Fibroblast of skin of abdomen (primary cell): Measurements from ENCODE around the gene EEF2KMT.
"Not testable (repeated sequence)": the region's sequence is repeated elsewhere in the genome, so short reads cannot be mapped to it uniquely, and the experiment has no call there.

Experiments used
- DNase-seq: peaks from one replicate; pipeline ENCODE4 v3.0.0-alpha.2; 2013

The EEF2KMT gene

DNA sequence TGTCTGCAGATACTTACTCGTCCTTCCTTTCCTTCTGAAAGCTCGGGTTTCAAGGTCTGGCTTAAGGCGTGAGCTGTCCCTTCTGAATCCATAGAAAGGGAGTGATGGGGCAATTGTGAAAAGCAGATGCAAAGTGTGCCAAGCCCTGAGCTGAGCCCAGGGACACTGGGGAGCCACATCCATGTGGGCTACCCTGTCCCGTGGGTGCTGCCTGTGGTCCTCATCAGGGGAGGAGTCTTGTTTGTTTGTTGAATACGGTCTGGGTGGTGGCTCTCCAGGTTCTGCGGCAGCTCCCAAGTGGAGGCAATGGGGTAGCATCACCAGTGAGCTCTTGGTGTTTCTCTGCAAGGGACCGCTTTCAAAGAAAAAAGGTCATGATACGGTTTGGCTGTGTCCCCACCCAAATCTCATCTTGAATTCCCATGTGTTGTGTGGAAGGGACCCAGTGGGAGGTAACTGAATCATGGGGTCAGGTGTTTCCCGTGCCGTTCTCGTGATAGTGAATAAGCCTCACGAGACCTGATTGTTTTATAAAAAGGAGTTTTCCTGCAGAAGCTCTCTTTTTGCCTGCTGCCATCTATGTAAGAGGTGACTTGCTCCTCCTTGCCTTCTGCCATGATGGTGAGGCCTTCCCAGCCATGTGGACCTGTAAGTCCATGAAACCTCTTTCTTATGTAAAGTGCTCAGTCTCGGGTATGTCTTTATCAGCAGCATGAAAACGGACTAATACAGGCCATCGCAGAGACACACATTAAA, 27.0 kb downstream of the EEF2KMT start:
- DNase-seq: no peak

DNA sequence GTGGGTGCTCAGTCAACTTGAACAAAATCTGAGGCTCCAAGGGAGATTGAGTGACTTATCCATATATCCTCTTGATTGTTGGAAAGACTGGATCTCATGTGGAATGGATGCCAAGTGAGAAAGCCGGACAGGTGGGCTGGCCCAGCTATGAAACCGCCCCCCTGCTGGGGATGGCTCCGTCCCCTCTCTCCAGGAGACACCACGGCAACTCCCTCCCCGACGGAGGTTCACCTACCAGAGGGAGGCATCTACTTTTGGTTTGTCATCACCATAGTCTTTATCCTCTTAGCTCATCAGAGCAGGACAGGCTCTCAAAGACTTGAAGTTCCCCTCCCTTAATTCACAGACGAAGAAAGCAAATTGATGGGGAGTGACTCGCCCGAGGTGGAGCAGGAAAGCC, 27.7 kb downstream of the EEF2KMT start:
- no peak for DNase-seq

DNA sequence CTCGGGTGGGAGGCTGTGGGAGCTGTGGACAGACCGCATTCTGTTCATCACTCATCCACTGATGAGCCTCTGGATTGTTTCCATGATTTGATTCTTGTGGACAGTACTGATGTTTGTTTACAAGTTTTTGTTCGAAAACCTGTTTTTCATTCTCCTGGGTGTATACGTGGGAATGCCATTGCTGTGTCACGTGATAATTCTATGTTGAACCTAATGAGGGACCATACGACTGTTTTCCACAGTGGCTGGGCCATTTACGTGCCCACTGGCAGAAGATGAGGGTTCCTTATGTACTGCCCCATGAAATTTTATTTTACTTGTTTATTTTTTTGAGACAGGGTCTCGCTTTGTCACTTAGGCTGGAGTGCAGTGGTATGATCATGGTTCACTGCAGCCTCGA, 28.5 kb downstream of the EEF2KMT start:
- no peak for DNase-seq

DNA sequence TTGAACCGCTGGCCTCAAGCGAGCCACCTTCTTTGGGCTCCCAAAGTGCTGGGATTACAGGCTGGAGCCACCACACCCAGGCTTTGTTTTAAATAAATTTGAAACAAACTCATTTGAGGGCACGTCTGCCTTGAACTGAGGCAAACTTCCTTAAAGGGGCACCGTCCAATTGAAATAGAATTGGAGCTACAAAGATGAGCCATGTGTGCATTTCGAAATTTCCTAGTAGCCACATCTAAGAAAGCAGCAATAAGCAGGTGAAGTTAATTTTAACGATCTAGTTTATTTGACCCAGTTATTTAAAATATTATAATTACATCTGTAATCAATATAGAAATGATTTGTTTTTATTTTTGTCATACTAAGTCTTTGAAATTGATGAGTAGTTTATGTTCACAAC, 31.1 kb downstream of the EEF2KMT start:
- DNase-seq: no peak

DNA sequence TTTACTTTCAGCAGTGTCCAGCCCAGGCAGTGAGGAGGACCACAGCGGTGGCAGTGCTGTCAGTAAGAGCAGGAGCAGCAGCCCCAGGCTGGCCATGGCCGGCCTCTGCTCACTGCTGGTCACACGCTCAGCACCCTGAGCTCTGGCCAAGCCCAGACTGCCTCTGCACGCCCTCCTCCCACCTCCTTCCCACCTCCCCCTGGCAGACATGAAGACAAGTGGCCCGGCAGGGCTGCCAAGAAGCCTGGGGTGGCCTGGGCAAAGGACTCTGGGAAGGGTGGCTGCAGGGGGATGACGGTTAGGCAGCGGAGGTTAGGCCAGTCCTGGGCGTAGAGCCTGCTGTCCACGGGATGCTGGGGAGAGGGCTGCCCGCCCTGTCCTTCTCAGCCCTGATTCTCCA, 31.8 kb downstream of the EEF2KMT start, which contains the start of gene C16orf89:
Gene C16orf89 (minus strand): TSS at position 144 of the 400 bp plus-strand sequence. CDS start 48 bp downstream, at position 96.
- no peak for DNase-seq

DNA sequence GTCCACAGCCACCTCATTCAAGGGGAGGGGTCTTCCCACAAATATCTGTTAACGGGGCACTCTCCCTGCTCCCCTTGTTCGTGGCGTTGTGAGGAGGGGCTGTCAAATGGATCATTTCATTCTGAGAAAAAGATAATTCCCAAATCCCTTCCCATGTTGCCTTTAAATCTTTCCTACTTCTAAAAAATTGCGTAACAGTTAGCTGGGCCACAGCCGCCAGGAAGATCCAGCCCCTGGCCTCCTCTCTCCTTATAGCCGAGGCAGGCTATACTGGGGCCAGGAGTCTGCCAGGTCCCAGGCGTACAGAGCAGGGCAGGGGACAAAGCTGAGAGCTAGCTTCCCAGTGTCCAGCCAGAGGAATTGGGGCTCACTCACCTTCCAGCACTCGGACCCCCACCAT, 32.3 kb downstream of the EEF2KMT start:
- DNase-seq: no peak

DNA sequence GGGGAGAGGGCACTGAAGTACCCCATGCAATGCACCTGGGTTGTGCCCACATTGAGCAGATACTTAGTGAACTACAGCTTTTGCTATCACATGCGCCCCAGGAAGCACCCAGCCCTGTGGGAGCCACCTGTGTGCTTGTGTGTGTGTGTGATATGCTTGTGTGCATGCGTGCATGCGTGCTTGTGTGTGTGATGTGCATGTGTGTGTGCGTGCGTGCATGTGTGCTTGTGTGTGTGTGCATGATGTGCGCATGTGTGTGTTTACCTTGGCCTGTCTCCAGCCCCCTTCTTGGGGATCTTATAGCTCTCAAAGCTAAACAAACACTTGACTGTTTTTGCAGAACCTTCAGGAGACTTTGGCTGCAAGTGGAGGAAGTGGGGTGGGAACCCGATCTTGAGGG, 32.7 kb downstream of the EEF2KMT start:
- no peak for DNase-seq

DNA sequence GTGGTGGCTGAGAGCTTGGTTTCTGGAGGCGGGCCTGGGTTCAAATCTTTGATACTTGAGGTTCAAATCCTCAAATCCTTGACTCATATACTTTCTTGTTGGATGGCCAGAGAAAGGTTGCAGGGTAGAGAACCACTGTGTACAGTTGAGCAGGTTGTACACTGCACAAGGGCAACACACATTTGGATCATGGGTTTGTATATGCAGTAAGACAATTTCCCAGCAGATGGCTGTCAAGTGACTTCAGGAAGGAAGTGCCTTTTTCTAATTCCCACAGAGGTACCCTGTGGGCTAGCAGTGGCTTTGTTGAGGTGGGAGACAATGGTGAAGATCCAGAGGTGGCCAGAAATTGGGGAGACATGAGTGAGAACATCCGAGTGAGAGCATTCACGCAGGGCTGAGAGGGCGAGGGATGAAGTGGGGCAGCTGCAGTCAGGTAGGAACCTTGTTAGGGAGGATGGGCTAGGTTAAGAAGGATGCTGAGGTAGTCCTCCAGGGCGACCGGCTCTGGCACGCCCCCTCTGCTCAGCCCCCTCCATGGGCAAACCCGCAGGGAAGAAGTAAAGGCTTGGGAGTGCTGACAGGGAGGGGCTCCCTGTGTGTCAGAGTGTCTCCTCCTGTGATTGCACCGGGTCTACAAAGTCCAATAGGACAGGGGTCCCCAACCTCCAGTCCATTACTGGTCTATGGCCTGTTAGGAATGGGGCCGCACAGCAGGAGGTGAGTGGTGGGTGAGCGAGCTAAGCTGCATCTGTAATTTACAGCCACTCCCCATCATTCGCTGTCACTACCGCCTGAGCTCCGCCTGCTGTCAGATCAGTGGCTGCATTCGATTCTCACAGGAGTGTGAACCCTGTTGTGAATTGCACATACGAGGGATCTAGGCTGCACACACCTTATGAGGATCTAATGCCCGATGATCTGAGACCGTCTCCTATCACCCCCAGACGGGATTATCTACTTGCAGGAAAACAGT, 34.5 kb downstream of the EEF2KMT start:
- no peak for DNase-seq

DNA sequence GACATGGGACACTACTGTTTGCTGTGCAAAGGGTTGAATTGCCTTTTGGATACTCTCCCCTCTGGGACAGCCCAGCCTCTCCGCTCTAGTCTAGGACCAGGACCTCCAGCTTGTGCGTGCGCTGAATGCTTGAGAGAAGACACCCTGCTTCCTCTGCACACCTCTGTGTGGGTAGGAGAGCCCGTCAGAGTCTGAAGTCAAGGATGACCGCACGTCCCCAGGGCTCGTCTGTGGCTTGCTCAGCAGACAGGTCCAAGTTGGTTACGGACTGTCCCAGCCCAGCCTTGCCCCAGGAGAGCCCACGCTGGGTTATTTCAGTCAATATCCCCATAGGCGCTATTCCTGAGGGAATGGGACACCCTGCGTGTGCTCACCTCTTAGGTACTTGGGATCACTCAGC, 35.5 kb downstream of the EEF2KMT start:
- no peak for DNase-seq

DNA sequence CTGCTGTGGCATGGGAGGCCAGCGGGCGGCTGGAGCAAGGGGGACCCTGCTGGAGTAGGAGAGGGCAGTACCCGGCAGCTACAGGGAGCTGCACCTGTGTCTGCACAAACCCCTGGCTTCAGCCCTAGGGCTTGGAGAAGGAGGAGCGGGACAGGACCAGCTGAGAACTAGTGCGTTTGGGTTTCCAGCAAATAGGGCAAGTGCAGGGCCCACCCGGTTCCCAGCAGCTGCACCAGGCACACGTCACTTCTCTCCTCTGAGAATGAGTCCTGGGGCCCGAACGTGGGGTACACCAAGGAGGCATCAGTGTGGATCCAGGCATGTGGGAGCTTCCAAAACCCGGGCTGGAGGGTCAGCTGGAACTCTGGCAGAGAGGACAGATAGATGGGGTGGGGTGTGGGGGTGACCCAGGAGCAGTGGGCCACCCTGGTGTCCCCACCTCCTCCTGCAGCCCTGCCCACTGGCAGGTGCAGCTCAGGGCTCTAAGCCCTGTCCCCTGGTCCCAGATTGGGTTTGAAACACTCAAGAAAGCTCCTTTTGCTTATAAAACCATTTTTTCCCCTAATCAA, 37.4 kb downstream of the EEF2KMT start:
- DNase-seq: no peak

DNA sequence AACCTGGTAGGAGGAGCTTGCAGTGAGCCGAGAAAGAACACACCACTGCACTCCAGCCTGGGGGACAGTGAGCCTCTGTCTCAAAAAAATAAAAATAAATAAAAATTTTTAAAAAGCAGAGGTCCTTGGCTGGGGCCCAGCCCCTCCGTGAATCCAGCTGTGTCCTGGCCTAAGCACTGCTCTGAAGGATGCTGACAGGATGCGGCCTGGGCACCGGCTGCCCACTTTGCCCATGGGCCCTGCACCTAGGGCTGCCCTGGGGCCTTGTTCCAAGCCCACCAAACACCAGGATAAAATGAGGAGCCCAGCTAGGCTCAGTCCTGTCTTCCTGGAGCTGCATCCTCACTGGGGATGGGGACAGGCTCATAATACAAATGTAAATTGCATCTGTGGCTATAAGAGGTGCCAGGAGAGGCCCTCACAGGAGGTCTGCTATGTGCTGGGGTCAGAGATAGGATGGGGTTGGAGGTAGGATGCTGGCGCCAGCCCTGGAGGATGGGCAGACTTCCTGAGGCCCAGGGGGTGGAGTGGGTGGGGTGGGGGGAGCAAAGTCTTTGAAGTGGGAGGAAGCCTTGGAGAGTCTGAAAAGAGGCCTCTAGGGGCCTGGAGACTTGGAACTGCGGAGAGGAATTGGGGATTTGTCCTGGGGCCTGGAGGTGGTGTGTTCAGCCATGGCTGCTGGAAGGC, 38.1 kb downstream of the EEF2KMT start:
- no peak for DNase-seq

DNA sequence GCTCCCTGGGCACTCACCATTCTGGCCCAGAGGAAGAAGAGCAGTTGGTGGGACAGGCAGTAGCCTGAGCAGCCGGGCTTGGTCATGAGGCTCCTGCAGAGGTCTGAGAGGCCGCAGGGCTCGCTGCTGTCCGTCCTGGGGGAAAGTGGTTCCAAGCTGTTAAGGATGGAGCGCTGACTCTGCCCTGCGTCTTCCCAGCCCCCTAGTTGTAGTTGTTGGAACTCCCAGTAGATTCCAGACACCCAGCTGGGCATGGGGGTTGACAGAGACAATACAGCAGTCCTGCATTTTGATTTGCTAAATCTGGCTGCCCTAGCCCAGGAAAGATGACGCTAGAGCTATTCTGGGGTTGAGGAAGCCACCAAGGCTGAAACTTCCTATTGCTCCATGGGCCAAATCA, 39.1 kb downstream of the EEF2KMT start:
- DNase-seq: peak; percentile 13

DNA sequence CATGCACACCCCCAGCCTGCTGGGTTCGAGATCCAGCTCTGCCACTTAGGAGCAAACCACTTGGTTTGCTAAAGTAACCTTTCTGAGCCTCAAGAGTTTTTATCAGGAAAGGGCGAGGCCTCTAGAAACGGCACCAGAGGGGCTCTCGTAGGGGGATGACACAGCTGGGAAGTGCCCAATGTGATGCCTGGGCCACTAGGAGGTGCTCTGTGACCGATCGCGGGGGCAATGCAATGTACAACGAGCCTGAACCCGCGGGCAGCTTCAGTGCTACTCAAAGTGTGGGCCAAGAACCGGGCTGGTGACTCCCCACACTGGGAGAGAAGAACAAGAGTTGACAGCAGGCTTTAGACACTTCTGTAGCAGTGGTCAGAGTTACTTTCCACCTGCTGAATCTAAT, 41.2 kb downstream of the EEF2KMT start:
- DNase-seq: no peak

DNA sequence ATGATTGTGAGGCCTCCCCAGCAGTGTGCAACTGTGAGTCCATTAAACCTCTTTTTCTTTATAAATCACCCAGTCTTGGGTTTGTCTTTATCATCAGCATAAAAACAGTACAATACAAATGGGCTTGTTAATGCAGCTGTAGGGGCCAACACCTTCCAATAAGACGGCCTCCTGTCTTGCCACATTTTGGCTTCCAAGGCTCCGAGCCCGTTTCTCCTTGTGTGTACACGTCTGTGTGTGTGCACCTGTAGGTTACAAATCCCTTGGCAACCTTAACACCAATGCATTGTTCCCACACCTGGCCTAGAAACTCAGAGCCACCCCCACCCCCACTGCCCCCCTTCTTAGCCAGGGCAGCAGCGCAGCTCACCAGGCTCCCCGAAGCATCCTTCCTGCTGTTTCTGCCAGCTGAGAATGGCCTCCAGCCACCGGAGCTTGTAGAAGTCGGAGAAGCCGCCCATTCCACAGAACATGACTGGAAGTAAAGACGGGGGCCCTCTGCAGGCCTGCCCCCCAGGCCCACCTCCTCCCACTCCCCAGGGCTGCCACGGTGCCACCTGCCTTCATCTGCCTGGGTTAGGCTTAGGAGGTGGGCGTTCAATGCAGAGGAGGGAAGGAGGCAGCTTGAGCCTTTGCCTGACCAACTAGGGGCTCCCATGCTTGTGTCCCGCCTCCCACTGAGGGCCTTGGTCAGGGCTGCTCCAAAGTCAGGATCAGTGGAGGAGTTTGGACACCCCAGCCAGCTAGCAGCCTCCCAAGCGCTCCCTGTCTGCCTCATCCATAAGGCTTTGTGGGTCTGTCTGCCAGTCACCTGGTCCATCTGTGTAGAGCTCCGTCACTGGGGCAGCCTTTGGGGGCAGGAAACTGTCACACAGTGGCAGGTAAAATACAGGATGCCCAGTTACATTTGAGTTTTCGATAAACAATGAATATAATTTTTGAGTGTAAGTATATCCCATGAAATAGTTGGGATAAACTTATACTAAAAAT, 42.4 kb downstream of the EEF2KMT start:
- no peak for DNase-seq

DNA sequence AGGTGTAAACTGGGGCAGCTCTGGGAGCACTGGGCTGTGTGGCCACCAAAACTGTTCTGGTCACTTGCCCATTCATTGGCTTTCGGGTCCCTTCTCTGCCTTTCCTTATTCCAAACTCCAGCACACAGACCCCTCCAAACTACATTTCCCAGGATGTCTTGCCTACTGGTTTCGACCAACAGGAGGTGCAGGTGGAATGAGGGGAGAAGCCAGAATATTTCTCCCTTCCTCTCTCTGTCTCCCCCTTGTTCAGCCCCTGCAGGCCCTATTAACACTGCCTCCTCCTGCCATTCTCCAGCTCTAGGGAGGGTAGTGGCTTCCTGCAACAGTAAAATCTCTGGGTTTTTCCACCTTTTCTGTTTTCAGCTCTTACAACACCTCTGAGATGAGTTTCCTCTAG, 50.7 kb downstream of the EEF2KMT start:
- no peak for DNase-seq

DNA sequence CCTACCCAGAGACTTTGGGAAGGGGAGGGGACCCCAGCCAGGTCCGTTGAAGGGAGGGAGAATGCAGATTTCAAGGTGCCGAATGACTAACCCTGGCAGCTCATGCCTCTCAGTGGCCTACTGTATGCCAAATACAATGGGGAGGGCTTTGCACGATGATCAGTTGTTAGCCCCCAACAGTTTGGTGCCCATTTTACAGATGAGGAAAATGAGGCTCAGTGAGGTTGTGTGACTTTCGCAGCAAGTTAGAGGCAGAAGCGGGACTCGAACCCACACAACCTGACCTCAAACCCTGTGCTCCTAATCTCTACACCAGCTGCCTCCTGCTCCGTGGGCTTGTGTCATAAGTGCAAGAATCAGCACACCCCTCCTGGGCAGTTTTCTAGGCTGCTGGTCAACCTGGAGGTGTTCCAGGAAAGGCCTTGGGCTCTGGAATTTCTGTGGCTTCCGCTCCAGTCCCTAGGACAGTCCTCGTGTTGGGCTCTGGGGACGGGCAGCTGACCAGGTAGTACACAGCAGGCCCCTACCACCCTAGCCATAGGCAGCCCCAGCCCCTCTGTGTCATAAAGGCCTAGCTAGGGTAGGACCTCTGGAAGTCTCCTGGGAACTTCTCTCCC, 52.0 kb downstream of the EEF2KMT start:
- DNase-seq: no peak

DNA sequence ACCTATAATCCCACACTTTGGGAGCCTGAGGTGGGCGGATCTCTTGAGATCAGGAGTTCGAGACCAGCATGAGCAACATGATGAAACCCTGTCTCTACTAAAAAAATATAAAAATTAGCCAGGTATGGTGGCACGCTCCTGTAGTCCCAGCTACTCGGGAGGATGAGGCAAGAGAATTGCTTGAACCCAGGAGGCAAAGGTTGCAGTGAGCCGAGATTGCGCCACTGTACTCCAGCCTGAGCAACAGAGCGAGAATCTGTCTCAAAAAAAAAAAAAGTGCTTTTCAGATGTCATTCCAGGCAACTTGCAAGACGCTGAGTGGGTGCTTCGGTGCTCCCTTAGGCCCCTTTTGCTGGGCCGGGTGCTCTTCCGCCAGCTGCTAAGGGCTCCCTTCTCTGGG, 53.0 kb downstream of the EEF2KMT start:
- not testable (repeated sequence) for DNase-seq

DNA sequence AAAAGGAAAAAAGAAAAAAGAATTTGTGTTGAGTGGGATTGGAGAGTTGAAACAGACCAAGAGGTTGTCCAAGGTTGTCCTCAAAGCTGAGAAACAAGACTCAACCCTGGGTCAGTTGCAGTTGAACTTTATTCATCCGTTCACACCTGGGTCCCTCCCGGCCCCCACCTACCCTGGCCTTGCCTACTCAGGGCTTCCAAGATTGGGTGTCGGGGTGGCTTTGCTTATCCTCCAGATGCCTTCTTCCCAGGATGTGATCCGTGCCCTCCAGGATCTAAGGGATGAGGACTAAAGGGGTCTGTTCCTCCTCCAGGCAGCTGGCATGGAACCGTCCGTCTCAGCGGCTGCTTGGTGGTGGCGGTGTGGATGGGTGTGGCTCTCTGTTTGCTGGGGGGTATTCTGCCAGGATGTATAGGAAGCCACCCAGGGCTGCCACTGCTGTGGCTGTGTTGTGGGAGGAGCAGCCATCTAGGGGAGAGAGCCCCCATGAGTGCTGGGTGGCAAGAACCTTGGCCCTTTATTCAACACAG, 53.5 kb downstream of the EEF2KMT start:
- DNase-seq: no peak

DNA sequence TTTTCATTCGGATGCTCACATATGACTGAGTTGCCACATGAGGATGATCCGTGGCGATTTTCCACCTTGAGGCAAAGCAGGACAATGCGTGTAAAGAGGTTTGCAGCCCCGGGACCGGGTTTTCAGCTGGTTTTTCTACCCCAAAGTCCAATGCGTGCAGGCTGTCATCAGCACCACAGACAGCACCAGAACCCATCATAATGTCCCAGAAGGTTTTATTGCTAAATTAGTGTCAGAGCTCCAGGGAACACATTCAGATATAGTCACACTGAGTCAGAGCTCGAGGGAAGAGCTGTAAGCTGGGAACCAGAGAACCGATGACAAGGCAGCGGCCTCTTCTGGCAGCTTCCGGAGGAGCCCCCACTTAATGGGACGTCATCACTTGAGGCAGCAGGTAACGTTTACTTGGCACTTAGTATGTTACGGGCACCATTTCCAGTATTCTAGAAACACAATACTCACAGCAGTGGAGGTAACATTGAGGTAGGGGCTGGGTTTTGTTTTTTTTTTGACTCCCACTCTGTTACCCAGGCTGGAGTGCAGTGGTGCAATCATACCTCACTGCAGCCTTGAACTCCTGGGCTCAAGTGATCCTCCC, 54.9 kb downstream of the EEF2KMT start:
- DNase-seq: peak; percentile 18

DNA sequence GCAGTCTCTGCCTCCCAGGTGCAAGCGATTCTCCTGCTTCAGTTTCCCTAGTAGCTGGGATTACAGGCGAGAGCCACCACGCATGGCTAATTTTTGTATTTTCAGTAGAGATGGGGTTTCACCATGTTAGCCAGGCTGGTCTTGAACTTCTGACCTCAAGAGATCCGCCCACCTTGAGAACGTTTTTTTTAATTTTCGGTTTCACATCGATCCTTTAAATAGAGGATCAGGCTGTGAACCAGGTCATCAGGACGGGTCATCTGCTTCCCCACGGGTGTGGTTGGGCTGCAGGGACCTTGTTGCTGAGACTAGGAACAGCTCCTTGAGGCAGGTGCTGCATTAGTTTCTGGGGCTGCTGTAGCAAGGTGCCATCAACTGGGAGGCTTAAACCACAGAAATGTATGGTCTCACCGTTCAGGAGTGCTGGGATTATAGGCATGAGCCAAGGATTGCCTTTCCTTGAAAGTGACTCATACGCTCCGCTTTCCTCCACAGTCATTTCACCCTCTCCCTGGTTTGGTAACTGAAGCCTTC, 55.9 kb downstream of the EEF2KMT start:
- peak; percentile 58 for DNase-seq
